HEK293 (cell line): ENCODE results near the gene P4HA2.

Source experiments
- KLF1 ChIP-seq: fragments of 450-650 bp; formaldehyde crosslinking; IDR thresholded peaks from 2 replicates; pipeline ENCODE4 v1.5.1; 2016; ENCODE audit warnings: missing biosample characterization, missing genetic modification characterization
- MYNN ChIP-seq: fragments of 450-650 bp; formaldehyde crosslinking; IDR thresholded peaks from 2 replicates; pipeline ENCODE4 v1.5.1; 2016; ENCODE audit warnings: missing biosample characterization, missing genetic modification characterization, borderline replicate concordance
- ZNF114 ChIP-seq: fragments of 450-650 bp; formaldehyde crosslinking; IDR thresholded peaks from 2 replicates; pipeline ENCODE4 v1.5.0; 2017; ENCODE audit warnings: missing biosample characterization, missing genetic modification characterization
- ZNF302 ChIP-seq: fragments of 450-650 bp; formaldehyde crosslinking; IDR thresholded peaks from 2 replicates; pipeline ENCODE4 v1.5.1; 2016; ENCODE audit warnings: missing biosample characterization, missing genetic modification characterization, low read depth
- ZNF366 ChIP-seq: fragments of 450-650 bp; formaldehyde crosslinking; conservative IDR thresholded peaks from 2 replicates; pipeline ENCODE4 v1.5.1; 2016; ENCODE audit warnings: missing biosample characterization, missing genetic modification characterization
- ZNF501 ChIP-seq: fragments of 450-650 bp; formaldehyde crosslinking; IDR thresholded peaks from 2 replicates; pipeline ENCODE4 v1.5.1; 2016; ENCODE audit warnings: missing biosample characterization, missing genetic modification characterization
- TF ChIP-seq, protein P1 (sequence below): sonication (generic); formaldehyde crosslinking; IDR thresholded peaks from 2 replicates; pipeline ENCODE4 v1.8.1; 2022; ENCODE audit warnings: mild to moderate bottlenecking, moderate library complexity, missing genetic modification reagents
- TF ChIP-seq, protein P2 (sequence below): fragments of 450-650 bp; IDR thresholded peaks from 2 replicates; pipeline ENCODE4 v1.5.1; 2018; ENCODE audit warnings: missing biosample characterization, missing genetic modification characterization

DNA sequence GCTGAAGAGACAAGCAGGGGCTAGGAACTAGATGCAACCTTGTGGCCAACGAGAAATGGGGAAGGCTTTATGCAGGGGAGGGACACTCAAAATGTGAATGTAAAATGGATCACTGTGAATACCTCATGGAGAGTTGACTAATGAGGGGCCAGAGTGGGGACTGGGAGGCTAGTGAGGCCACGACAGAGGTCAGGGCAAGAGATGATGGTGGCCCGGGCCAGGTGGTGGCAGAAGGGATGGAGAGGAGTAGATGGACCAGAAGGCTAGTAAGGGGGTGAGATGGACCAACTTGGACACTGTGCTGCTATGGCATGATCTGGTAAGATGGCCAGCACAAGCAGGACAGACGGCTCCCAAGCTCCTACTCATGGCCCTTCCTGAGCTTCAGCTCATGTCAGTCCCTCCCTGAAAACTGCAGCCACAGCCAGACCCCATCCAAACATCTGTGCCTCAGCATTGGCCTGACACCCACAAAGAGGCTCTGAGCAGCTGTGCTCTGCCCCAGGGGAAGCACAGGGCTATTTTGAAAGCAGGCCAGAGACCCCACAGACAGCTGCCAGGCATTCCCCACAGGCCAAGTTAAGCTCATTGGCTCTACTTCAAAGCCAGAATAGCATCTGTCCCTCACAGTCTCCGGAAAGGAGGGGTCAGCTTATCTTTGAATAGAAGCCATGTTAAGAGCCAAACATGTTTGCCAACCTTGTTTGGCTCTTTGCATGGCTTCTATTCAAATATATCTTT is 22.1 kb downstream of the P4HA2 start:
- TF ChIP-seq, protein P1, sequence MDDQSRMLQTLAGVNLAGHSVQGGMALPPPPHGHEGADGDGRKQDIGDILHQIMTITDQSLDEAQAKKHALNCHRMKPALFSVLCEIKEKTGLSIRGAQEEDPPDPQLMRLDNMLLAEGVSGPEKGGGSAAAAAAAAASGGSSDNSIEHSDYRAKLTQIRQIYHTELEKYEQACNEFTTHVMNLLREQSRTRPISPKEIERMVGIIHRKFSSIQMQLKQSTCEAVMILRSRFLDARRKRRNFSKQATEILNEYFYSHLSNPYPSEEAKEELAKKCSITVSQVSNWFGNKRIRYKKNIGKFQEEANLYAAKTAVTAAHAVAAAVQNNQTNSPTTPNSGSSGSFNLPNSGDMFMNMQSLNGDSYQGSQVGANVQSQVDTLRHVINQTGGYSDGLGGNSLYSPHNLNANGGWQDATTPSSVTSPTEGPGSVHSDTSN = no peak
- TF ChIP-seq ZNF302 (tag by site-specific recombination) = no peak
- no peak for TF ChIP-seq MYNN (tag by site-specific recombination)
- no peak for TF ChIP-seq ZNF366 (tag by site-specific recombination)
- TF ChIP-seq, protein P2, sequence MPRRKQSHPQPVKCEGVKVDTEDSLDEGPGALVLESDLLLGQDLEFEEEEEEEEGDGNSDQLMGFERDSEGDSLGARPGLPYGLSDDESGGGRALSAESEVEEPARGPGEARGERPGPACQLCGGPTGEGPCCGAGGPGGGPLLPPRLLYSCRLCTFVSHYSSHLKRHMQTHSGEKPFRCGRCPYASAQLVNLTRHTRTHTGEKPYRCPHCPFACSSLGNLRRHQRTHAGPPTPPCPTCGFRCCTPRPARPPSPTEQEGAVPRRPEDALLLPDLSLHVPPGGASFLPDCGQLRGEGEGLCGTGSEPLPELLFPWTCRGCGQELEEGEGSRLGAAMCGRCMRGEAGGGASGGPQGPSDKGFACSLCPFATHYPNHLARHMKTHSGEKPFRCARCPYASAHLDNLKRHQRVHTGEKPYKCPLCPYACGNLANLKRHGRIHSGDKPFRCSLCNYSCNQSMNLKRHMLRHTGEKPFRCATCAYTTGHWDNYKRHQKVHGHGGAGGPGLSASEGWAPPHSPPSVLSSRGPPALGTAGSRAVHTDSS (tag by site-specific recombination) = no peak
- TF ChIP-seq ZNF501 (tag by site-specific recombination) = no peak
- TF ChIP-seq KLF1 = no peak
- no peak for TF ChIP-seq ZNF114 (tag by site-specific recombination)
